Measurements from ENCODE around the gene HTR1B.

The HTR1B gene, protein sequence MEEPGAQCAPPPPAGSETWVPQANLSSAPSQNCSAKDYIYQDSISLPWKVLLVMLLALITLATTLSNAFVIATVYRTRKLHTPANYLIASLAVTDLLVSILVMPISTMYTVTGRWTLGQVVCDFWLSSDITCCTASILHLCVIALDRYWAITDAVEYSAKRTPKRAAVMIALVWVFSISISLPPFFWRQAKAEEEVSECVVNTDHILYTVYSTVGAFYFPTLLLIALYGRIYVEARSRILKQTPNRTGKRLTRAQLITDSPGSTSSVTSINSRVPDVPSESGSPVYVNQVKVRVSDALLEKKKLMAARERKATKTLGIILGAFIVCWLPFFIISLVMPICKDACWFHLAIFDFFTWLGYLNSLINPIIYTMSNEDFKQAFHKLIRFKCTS

DNA sequence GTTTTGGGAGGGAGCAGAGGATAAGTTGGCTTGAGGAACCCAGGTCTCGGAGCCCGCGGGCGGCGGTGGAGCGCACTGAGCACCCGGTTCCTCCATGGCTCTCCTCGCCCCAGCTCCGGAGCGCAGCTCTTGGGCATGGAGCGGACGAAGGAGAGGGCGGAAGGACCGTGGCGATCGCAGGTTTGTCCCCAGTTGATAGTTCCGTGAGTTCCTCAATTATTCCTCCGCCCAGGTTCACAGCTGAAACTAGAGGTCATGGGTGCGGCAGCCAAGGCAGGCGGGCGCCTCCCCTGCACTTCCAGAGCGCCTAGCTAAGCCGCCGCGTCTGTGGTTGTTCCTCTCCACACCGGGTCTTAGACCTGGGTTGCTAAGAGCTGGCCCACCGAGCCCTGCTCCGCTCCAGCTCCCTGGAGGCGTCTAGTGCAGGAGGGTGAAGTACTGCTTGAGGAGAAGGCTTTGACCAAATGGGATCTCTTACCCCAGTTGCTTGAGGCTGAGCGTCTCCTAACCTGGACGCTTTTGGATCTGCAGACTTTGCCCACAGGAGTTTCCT is at the start of gene HTR1B:
TSS of gene HTR1B (minus strand) at position 184 of the 553 bp plus-strand sequence. CDS start at position 96, 88 bp downstream.
- in situ Hi-C loops (cut with MboI; ENCODE audit: low sequenced_read_pairs, unreplicated experiment), result loop anchor here (25.0 kb wide), 1 partner anchor 1526 kb away; no protein-coding TSS in a partner anchor
- TF ChIP-seq, protein P1, sequence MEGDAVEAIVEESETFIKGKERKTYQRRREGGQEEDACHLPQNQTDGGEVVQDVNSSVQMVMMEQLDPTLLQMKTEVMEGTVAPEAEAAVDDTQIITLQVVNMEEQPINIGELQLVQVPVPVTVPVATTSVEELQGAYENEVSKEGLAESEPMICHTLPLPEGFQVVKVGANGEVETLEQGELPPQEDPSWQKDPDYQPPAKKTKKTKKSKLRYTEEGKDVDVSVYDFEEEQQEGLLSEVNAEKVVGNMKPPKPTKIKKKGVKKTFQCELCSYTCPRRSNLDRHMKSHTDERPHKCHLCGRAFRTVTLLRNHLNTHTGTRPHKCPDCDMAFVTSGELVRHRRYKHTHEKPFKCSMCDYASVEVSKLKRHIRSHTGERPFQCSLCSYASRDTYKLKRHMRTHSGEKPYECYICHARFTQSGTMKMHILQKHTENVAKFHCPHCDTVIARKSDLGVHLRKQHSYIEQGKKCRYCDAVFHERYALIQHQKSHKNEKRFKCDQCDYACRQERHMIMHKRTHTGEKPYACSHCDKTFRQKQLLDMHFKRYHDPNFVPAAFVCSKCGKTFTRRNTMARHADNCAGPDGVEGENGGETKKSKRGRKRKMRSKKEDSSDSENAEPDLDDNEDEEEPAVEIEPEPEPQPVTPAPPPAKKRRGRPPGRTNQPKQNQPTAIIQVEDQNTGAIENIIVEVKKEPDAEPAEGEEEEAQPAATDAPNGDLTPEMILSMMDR (IDR thresholded peaks at IDR 0.05; ENCODE audit: borderline replicate concordance, control extremely low read depth, extremely low read depth, insufficient read depth, missing control alignments), result no peak
- peak; percentile 32 for DNase-seq (ENCODE audit: low spot score)

- TF ChIP-seq, protein P1 (IDR thresholded peaks at IDR 0.05; ENCODE audit: borderline replicate concordance, control extremely low read depth, extremely low read depth, insufficient read depth, missing control alignments), result no peak
- in situ Hi-C loops (cut with MboI; ENCODE audit: low sequenced_read_pairs, unreplicated experiment), result no loop called here
- no peak for DNase-seq (ENCODE audit: low spot score)
Observed at GRCh38 chr6:77512554-77512953, 49.3 kb upstream of the HTR1B start.

DNA sequence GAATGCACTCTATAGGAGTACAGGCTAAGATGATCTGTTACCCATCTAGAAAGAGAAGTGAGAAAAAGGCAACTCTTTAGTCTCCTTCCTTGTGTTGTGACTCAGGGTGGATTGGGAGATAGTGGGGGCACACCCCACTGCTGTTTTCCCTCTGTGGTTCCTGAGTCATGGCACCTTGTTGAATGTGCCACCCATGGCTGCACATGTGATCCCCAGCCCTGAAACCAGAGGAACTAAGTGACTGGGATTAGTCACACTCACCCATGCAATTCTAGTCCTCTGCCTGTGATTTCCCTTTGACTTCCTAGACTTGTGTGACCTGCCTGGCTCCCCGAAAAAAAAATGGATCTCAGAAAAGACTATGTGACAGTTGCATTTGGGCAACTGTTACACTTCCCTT is 48.6 kb upstream of the HTR1B start:
- in situ Hi-C loops (cut with MboI; ENCODE audit: low sequenced_read_pairs, unreplicated experiment), result no loop called here
- TF ChIP-seq, protein P1 (IDR thresholded peaks at IDR 0.05; ENCODE audit: borderline replicate concordance, control extremely low read depth, extremely low read depth, insufficient read depth, missing control alignments), result no peak
- no peak for DNase-seq (ENCODE audit: low spot score)

GRCh38 chr6:77502981-77503380 is 39.7 kb upstream of the HTR1B start:
- TF ChIP-seq, protein P1 (IDR thresholded peaks at IDR 0.05; ENCODE audit: borderline replicate concordance, control extremely low read depth, extremely low read depth, insufficient read depth, missing control alignments), result no peak
- DNase-seq (ENCODE audit: low spot score), result no peak
- in situ Hi-C loops (cut with MboI; ENCODE audit: low sequenced_read_pairs, unreplicated experiment), result no loop called here

DNA sequence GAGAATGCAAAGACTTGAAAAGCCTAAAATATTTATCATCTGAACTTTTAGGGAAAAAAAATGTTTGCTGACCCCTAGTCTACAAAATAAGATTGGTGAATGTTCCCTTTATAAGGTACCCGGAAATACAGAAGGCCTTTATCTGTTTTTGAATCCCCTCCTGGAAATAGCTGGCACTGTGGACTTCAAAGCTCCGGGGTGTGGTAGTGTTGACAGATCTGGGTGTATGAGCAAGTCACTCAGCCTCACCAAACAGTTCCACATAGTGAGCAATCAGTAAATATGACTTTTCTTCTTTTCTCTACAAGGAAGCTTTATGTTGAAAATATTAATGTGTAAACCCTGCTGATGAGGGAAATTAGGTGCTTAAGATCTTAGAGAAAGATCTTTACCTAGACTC is 29.2 kb upstream of the HTR1B start:
- no peak for DNase-seq (ENCODE audit: low spot score)
- TF ChIP-seq, protein P1 (IDR thresholded peaks at IDR 0.05; ENCODE audit: borderline replicate concordance, control extremely low read depth, extremely low read depth, insufficient read depth, missing control alignments), result no peak
- in situ Hi-C loops (cut with MboI; ENCODE audit: low sequenced_read_pairs, unreplicated experiment), result no loop called here

- in situ Hi-C loops (cut with MboI; ENCODE audit: low sequenced_read_pairs, unreplicated experiment), result no loop called here
- TF ChIP-seq, protein P1 (IDR thresholded peaks at IDR 0.05; ENCODE audit: borderline replicate concordance, control extremely low read depth, extremely low read depth, insufficient read depth, missing control alignments), result no peak
- DNase-seq (ENCODE audit: low spot score), result no peak
Observed at GRCh38 chr6:77487808-77488425, 24.6 kb upstream of the HTR1B start.
